ENCODE results near the gene ADAMTS19.

Gene ADAMTS19

DNA sequence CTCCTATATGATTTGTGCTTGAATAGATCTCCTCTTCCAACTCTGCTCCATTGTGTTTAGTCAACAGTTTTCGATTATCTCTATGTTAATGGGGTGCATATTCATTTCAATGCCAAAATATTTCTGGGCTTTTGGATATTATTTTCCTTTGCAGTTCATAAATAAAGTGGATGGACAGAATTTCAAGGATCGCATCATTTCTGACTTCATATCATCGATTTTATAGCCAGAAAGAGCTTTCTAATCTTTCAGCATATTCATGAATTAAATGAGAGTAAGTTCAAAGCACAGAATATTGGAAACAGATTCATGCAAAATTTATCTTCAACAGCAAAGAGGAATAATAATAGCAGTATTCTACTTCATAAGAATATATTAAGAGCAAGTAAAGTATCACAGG, 227.8 kb downstream of the ADAMTS19 start:
- DNase-seq, result no peak

- no peak for DNase-seq
These were observed 228.9 kb downstream of the ADAMTS19 start for GRCh38 chr5:129689045-129689444.

DNA sequence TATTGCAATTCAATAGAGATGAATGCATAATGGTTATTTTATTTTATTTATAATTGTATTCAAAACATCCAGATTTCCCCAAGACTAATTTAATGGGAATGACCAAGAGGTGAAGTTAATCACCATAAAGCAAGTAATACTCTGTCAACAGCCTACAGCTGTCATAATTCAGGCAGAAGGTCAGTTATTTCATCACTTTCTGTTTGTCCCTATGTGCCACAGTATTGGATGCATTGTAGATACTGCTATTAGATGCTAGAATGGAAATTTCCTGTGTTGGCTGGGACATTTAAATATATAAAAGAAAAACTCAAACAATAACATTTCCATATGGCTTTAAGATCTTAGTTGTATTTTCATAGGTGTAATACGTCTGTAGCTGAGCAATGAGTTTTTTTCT, 231.1 kb downstream of the ADAMTS19 start:
- DNase-seq, result no peak

- DNase-seq, result no peak
These were observed 236.5 kb downstream of the ADAMTS19 start for GRCh38 chr5:129696636-129697035.

GRCh38 chr5:129698661-129699060, 238.6 kb downstream of the ADAMTS19 start:
- DNase-seq, result no peak

GRCh38 chr5:129716235-129716634, 256.1 kb downstream of the ADAMTS19 start:
- DNase-seq, result no peak

DNA sequence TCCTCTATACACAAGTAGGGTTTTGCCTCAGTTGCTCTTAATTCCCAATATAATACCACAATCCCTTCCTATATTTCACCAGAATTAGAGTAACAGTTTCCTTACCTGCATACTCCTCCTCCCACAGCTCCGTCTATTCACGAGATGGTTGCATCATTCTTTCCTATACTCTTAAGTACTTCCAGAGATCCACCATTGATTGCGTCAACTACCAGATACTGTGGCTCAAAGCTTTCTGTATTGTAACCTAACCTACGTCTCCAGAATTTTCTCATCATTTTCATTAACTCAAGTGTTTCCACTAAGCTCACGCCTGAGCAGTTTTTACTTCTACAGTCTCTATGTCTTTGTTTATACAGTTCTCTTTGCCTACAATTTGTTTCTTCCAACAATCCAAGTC, 256.6 kb downstream of the ADAMTS19 start:
- DNase-seq, result no peak

- no peak for DNase-seq
These were observed 257.7 kb downstream of the ADAMTS19 start for GRCh38 chr5:129717751-129718310.

GRCh38 chr5:129718471-129719090, 258.5 kb downstream of the ADAMTS19 start:
- DNase-seq, result no peak

DNA sequence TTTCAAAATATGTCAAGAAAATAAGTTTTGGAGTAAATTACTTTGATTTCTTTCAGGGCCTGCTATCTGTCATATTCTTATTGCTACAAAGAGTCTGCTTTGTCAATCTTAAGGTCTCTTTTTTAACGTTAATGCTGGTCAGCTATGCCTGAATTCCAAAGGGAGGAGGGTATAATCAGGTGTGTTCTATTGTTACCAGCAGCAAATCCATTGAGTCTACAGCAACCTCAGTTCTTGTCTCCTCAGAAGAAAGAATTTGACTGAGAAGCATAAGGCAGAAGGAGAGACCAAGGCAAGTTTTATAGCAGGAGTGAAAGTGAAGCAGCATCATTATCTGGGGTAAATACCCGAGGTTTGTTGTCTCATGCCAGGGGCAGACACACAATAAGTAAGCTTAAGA, 264.1 kb downstream of the ADAMTS19 start:
- DNase-seq, result no peak

DNA sequence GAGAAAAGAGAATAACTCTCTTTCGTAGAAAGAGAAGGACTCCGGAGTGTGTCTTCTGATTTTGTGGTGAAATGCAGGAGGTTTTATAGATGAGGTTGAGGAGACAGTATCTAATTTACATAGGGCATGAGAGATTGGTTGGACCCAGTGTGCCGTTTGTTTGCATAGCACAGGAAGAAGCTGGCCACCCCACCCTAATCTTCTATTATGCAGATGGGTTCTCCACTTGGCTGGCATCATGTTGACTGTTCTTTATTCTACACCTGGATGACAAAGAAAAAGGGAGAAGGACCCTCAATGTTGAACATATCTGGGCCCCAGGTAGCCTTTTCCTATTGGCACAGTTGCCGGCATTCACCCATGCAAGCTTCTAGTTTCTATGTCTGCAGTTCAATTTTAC, 264.5 kb downstream of the ADAMTS19 start:
- DNase-seq, result no peak

- DNase-seq, result no peak
These were observed 279.7 kb downstream of the ADAMTS19 start for GRCh38 chr5:129739773-129740172.

- DNase-seq, result no peak
These were observed 283.6 kb downstream of the ADAMTS19 start for GRCh38 chr5:129743541-129744187.

DNA sequence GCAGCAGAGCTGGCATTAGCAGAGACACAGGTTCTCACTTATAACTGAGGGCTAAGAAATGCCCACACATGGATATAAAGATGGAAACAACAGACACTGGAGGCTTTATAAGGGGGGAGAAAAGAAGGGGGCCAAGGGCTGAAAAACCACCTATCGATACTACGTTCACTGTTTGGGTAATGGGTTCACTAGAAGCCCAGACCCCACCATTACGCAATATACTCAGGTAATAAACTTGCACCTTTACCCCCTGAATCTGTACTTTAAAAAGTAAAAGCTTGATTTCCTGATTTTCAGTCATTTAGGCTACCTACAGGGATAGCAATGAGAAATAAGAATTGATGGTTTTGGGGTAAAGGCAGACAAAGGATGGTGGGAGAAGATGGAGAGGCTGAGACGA, 285.9 kb downstream of the ADAMTS19 start:
- DNase-seq, result no peak

DNA sequence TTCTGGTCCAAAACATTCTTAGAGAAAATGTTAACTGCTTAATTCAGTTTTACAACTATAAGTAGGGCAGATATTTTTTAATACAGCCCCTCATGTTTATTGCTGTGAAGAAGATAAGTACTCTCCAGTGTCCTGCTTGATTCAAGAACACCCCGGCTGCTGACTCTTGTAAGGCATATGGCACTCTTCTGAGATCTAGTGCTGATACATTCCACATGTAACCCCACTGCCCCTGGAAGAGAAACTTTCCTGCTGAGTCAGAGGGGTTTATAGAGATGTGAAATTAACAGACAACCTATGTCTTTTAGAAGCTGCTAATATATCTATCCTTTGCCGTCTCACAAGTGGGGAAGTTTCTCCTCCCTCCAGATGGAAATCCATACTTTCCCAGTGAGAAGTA, 286.8 kb downstream of the ADAMTS19 start:
- DNase-seq, result no peak

GRCh38 chr5:129747572-129748407, 287.7 kb downstream of the ADAMTS19 start, which contains the start of gene MINAR2:
Gene MINAR2, plus strand, starts transcription at chr5:129748094. Its CDS starts 97 bp downstream, at chr5:129748191.
- DNase-seq, result no peak

DNA sequence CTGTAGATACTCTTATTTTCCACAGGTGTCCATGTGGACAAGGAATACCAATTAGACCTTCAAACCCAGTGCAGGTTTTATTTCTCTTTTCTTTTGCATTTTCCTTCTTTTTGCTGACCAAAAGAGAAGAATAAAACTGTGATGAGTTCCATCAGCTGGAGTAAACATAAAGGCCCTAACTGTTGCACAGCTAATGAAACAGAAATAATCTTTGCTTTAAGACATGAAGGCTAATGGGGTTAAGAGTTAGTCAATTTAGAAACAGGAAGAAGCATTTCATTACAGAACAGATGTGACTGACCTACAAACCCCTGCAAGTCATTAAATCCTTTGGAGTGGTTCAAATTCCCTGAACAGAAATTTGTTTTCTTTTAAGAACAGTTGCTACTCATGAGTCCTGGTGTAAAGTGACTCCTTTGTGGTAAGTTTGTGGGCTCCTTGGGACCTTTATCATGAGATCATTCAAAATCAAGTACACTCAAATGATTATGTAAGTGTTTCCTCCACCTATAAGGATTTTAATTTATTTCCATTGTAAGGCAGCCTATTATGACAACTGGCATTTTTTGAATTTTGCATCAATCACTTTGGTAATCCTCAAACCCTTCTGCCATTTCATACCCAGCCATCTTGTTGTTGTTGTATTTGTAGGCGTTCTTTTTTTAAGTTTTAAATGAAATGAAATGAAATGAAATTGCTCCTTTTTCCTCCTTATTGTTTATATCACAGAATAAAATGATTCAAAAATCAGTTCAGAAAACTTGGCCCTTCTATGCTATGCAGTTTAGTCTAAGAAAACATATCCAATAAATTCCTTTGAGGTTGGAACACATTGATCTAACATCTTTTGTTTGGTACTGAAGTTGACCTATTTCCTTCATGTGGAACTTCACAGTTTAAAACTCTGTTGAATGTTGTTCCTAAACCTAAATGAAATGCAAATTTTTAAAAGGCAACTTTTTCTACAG, 289.1 kb downstream of the ADAMTS19 start:
- DNase-seq, result no peak

GRCh38 chr5:129760636-129761325, 300.7 kb downstream of the ADAMTS19 start:
- no peak for DNase-seq

DNA sequence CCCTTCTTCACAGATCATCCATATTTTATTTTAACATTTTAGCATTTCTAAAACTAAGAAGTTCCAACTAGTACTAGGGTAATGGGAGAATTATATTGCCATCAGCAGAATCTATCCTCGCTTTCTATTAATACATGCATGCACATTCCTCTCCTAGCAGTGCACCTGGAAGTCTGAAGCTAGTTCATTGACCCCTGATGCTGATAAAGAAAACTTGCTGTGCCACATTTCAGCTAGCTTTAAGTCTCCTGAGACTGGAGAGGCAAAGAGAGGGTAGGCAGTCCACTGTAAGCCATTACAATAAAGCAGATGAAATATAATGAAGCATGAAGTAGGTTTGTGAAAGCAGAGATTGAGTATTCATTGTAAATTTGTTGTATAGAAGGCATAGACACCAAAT, 303.6 kb downstream of the ADAMTS19 start:
- no peak for DNase-seq

DNA sequence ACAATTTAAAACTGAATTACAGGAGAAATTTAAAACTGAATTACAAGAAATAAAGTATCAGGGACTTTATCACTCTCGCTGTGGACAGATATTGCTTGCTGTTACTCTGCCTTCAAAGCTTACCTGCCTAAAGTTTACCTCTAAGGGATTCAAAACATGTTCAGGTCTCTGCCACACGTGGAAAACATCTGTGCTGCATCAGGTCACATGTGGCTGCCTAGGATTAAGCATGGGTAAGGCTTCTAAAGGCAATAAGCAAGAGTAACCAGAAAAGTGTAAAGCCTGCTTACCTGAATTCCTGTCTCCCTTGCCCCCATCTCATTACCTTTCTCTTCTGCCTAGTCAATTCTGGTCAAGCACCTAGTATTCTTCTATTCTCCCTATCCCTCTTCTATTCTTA, 306.7 kb downstream of the ADAMTS19 start:
- no peak for DNase-seq

- DNase-seq, result peak; percentile 14 to 57
These were observed 307.9 kb downstream of the ADAMTS19 start for GRCh38 chr5:129767927-129768380.

- DNase-seq, result no peak
These were observed 308.6 kb downstream of the ADAMTS19 start for GRCh38 chr5:129768735-129769134.
